Loucy (cell line): ENCODE results near the gene PHF19.

Source experiments
- H2AFZ ChIP-seq: fragments of 200-600 bp; sonication (generic); 2 replicates; pipeline ENCODE4 v1.6.0; 2016; ENCODE audit warnings: antibody characterized with exemption, mild to moderate bottlenecking, low read length, moderate library complexity
- H3F3A ChIP-seq: fragments of 200-600 bp; 2 replicates; pipeline ENCODE4 v1.6.0; 2016; ENCODE audit warnings: antibody characterized with exemption, low read depth, mild to moderate bottlenecking
- H3K27me3 ChIP-seq: fragments of 200-600 bp; sonication (generic); 2 replicates; pipeline ENCODE4 v1.6.1; 2014; ENCODE audit warnings: low read length, mild to moderate bottlenecking; ENCODE audit not compliant: insufficient read depth, poor library complexity, severe bottlenecking
- H3K36me3 ChIP-seq: fragments of 200-600 bp; sonication (generic); 2 replicates; pipeline ENCODE4 v1.6.1; 2016; ENCODE audit warnings: low read length; ENCODE audit not compliant: insufficient read depth
- H3K4me1 ChIP-seq: fragments of 200-600 bp; sonication (generic); 2 replicates; pipeline ENCODE4 v1.5.1; 2014; ENCODE audit warnings: low read length, mild to moderate bottlenecking; ENCODE audit not compliant: insufficient read depth, poor library complexity, severe bottlenecking
- H3K4me2 ChIP-seq: fragments of 200-600 bp; sonication (generic); 2 replicates; pipeline ENCODE4 v1.6.0; 2014; ENCODE audit warnings: antibody characterized with exemption, low read length, low read depth, mild to moderate bottlenecking; ENCODE audit not compliant: poor library complexity, severe bottlenecking
- H3K4me3 ChIP-seq: fragments of 200-600 bp; sonication (generic); 2 replicates; pipeline ENCODE4 v1.5.1; 2014; ENCODE audit warnings: low read length, mild to moderate bottlenecking, mixed read lengths; ENCODE audit not compliant: poor library complexity, severe bottlenecking
- H3K79me2 ChIP-seq: fragments of 200-600 bp; sonication (generic); 2 replicates; pipeline ENCODE4 v1.6.1; 2014; ENCODE audit warnings: low read length; ENCODE audit not compliant: insufficient read depth
- H3K9ac ChIP-seq: fragments of 200-600 bp; sonication (generic); 2 replicates; pipeline ENCODE4 v1.6.0; 2014; ENCODE audit warnings: mild to moderate bottlenecking, low read depth, low read length, moderate library complexity; ENCODE audit not compliant: poor library complexity, severe bottlenecking
- H3K9me2 ChIP-seq: fragments of 200-600 bp; sonication (generic); replicated peaks from 2 replicates; pipeline ENCODE4 v1.6.1; 2016; ENCODE audit warnings: low read depth, low read length, mixed read lengths
- H3K9me3 ChIP-seq: fragments of 200-600 bp; sonication (generic); 2 replicates; pipeline ENCODE4 v1.6.1; 2014; ENCODE audit warnings: mild to moderate bottlenecking, antibody characterized with exemption, low read length, low read depth; ENCODE audit not compliant: insufficient read depth
- H4K20me1 ChIP-seq: fragments of 200-600 bp; sonication (generic); 2 replicates; pipeline ENCODE4 v1.6.0; 2014; ENCODE audit warnings: antibody characterized with exemption, low read length, mild to moderate bottlenecking; ENCODE audit not compliant: insufficient read depth, poor library complexity, severe bottlenecking
- CTCF ChIP-seq: fragments of 200-600 bp; sonication (generic); conservative IDR thresholded peaks from 2 replicates; pipeline ENCODE4 v1.5.1; 2014; ENCODE audit warnings: mild to moderate bottlenecking, antibody characterized with exemption, low read length
- EZH2phosphoT487 ChIP-seq: fragments of 200-600 bp; IDR thresholded peaks from 2 replicates; pipeline ENCODE4 v1.6.1; 2018; ENCODE audit warnings: antibody characterized with exemption, mild to moderate bottlenecking, moderate library complexity, borderline replicate concordance

PHF19 gene

GRCh38 chr9:120856700-120857099, 20.3 kb downstream of the PHF19 start:
- no peak overlapping the region for H3K4me2 ChIP-seq
- H3K9ac ChIP-seq = no peak overlapping the region
- no peaks in the 10 kb centered on the region for H3F3A ChIP-seq
- H2AFZ ChIP-seq = no peak overlapping the region
- peaks cover 5% of the 10 kb centered on the region; the same call in 1 of the 2 replicates for H3K79me2 ChIP-seq
- H3K36me3 ChIP-seq = peaks cover 54% of the 10 kb centered on the region
- no peaks in the 10 kb centered on the region for H3K9me3 ChIP-seq
- no peaks in the 10 kb centered on the region for H4K20me1 ChIP-seq
- no peaks in the 10 kb centered on the region for H3K27me3 ChIP-seq
- no peaks in the 10 kb centered on the region for H3K9me2 ChIP-seq
- TF ChIP-seq EZH2phosphoT487 = no peak
- TF ChIP-seq CTCF = no peak
- H3K4me3 ChIP-seq = no peak overlapping the region
- H3K4me1 ChIP-seq = peaks cover 4% of the 10 kb centered on the region

- Histone ChIP-seq H3K4me1 (peaks cover 4% of the 10 kb centered on the region), H3K79me2 (0 out of 2 replicates have a peak, but pooled peaks cover 5% of the 10 kb centered on the region), H3K4me2 (no peak overlapping the region), H3K9me2 (no peaks in the 10 kb centered on the region), H3K36me3 (peaks cover 48% of the 10 kb centered on the region), H3K9me3 (no peaks in the 10 kb centered on the region), H3K9ac (no peak overlapping the region), H3K4me3 (no peak overlapping the region), H2AFZ (no peak overlapping the region), H3K27me3 (no peaks in the 10 kb centered on the region), H3F3A (no peaks in the 10 kb centered on the region), H4K20me1 (no peaks in the 10 kb centered on the region)
- no peak for TF ChIP-seq EZH2phosphoT487
- TF ChIP-seq CTCF = no peak
These were observed 20.9 kb downstream of the PHF19 start for GRCh38 chr9:120855827-120856670.

GRCh38 chr9:120854596-120855327, 22.2 kb downstream of the PHF19 start:
- H3K9me2 ChIP-seq = no peaks in the 10 kb centered on the region
- H3F3A ChIP-seq = no peaks in the 10 kb centered on the region
- H3K4me3 ChIP-seq = no peak overlapping the region
- no peak overlapping the region for H3K4me2 ChIP-seq
- TF ChIP-seq CTCF (no peak), EZH2phosphoT487 (no peak)
- H2AFZ ChIP-seq = no peak overlapping the region
- no peaks in the 10 kb centered on the region for H4K20me1 ChIP-seq
- H3K4me1 ChIP-seq = peaks cover 4% of the 10 kb centered on the region
- no peak overlapping the region for H3K9ac ChIP-seq
- no peaks in the 10 kb centered on the region for H3K27me3 ChIP-seq
- H3K36me3 ChIP-seq = peaks cover 35% of the 10 kb centered on the region; the same call in 1 of the 2 replicates
- H3K79me2 ChIP-seq = no peaks in the 10 kb centered on the region
- H3K9me3 ChIP-seq = no peaks in the 10 kb centered on the region
